ENCODE measurements around the gene TOP2A. TPM values are rescaled to one million over a fixed set of nuclear protein-coding genes. Genes with fewer than 3 reads are reported as not detected.

TOP2A gene
- total and polyA plus RNA-seq, 3 donors from 2014 or later: 65.0 to 94.9 (median 75.3) TPM

DNA sequence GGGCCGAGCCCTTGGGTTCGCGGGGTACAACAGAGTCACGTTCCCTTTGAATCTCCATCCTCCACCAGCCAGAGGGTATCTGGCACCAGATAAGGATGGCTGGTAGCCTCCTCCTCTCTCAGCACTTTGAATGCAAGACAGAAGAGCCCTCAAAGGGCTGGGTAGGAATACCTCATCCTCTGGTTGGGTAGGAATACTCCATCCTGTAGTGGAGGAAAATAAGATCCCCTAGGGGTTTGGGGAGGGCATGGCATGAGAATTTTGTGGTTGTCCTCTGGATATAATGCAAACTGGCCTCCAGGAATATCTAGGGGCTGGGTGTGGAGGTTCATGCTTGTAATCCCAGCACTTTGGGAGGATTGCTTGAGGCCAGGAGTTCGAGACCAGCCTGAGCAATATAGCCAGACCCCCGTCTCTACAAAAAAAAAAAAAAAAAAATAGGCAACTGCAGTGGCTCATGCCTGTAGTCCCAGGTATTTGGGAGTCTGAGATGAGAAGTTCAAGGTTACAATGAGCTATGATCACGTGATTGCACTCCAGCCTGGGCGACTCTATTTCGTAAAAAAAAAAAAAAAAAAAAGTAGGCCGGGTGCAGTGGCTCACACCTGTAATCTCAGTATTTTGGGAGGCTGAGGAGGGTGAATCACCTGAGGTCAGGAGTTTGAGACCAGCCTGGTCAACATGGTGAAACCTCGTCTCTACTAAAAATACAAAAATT lies 28.2 kb upstream of the TOP2A start:
- Histone ChIP-seq H3K27ac (peak overlapping the region; percentile 71 to 97), H3K27me3 (no peaks in the 10 kb centered on the region), H3K9me3 (no peaks in the 10 kb centered on the region), H3K36me3 (ENCODE audit: low read depth, missing control alignments) (no peaks in the 10 kb centered on the region), H3K4me1 (peaks cover 63% of the 10 kb centered on the region), H3K4me3 (peak overlapping the region; percentile 27 to 76)
- TF ChIP-seq CTCF (IDR thresholded peaks at IDR 0.05): peak in 2 of 3 experiments; percentile 6 to 18
- TF ChIP-seq POLR2A (IDR thresholded peaks at IDR 0.05): no peak
- intact Hi-C loops (cut with DNase I; ENCODE audit: low total_unique reads): no loop called here
- DNase-seq: no peak
- WGBS, 2 donors: 35 to 39% methylated on average over 11 of the region's 11 CpGs

DNA sequence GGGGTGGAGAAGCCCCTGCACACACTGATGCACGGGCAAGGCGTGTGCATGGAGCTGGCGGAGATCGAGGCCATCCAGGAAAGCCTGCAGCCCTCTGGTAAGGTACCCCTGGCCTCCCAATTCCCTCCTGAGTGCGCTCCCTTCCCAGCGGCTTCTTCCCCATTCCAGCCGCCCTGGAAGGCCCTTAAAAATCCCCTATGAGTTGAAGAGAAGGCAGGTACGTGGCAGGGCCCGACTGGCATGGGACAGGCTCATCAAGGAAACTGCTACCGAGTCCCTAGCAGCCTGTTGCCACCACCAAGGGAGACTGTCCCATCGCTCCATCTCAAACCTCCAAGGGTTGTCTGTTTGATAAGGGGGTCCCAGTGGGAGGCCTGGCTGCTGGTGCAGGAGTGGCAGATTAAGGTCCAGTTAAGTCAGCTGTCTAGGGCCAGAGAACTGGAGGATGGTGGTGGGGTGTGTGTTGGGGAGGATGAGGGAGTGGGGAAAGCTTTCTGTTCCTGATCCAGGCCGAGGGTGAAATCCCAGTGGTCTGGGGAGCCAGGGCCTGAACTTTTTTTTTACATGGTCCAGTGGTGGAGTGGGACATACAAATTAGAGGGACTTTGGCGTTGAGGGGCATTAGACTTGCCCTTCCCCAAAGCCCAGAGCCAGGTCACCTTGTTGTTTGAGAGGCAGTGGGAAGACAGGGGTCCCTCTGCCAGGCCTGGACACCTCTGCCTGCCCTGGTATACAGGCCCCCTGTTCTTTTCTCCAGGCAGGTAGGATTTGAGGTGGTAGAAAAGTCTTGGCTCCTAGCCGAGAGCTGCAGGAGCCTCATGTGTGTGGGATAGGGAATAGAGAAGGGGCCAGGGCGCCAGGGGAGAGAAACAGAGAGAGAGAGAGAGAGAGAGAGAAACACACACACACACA lies 26.5 kb upstream of the TOP2A start:
- intact Hi-C loops (cut with DNase I; ENCODE audit: low total_unique reads): loop anchor here (5.0 kb wide), 2 partner anchors 33 to 113 kb away; no protein-coding TSS in a partner anchor

GRCh38 chr17:40443196-40443987 lies 25.7 kb upstream of the TOP2A start, which contains the start of gene IGFBP4:
IGFBP4 (plus strand) TSS chr17:40443450; CDS start chr17:40443736, 286 bp downstream.
- peak within 1 kb of the TSS; percentile 69 to 76 for H3K4me3 ChIP-seq
- intact Hi-C loops (cut with DNase I; ENCODE audit: low total_unique reads): loop anchor here (5.0 kb wide), 2 partner anchors 34 to 114 kb away; no protein-coding TSS in a partner anchor
- WGBS, 2 donors: 0 to 1% methylated on average over 42 to 57 of the region's 98 CpGs
- no peaks in the 10 kb centered on the region for H3K9me3 ChIP-seq
- H3K27me3 ChIP-seq: no peaks in the 10 kb centered on the region
- DNase-seq: peak; percentile 79
- H3K27ac ChIP-seq: peak within 1 kb of the TSS; percentile 76 to 97
- peaks cover 51% of the 10 kb centered on the region for H3K4me1 ChIP-seq
- no peak for TF ChIP-seq POLR2A (IDR thresholded peaks at IDR 0.05)
- peak; percentile 2 to 25 (median 11) for TF ChIP-seq CTCF (IDR thresholded peaks at IDR 0.05)
- no peaks in the 10 kb centered on the region for H3K36me3 ChIP-seq (ENCODE audit: low read depth, missing control alignments)

More for the DNA sequence above, 26.5 kb upstream of the TOP2A start:
- TF ChIP-seq POLR2A (IDR thresholded peaks at IDR 0.05): no peak
- TF ChIP-seq CTCF (IDR thresholded peaks at IDR 0.05): no peak
- Histone ChIP-seq H3K27me3 (no peaks in the 10 kb centered on the region), H3K36me3 (ENCODE audit: low read depth, missing control alignments) (no peaks in the 10 kb centered on the region), H3K4me3 (peak overlapping the region; percentile 69 to 76), H3K4me1 (peaks cover 58% of the 10 kb centered on the region), H3K9me3 (no peaks in the 10 kb centered on the region), H3K27ac (peak overlapping the region; percentile 71 to 97)
- 2 to 13% methylated on average over 2 to 15 of the region's 15 CpGs for WGBS, 2 donors
- DNase-seq: no peak

- H3K9me3 ChIP-seq: no peaks in the 10 kb centered on the region
- peak overlapping the region; percentile 69 to 76 for H3K4me3 ChIP-seq
- DNase-seq: no peak
- no peaks in the 10 kb centered on the region for H3K36me3 ChIP-seq (ENCODE audit: low read depth, missing control alignments)
- peak overlapping the region; percentile 76 to 97 for H3K27ac ChIP-seq
- intact Hi-C loops (cut with DNase I; ENCODE audit: low total_unique reads): loop anchor here (5.0 kb wide), 2 partner anchors 35 to 115 kb away; no protein-coding TSS in a partner anchor
- 10 to 26% methylated on average over 12 to 28 of the region's 29 CpGs for WGBS, 2 donors
- H3K27me3 ChIP-seq: no peaks in the 10 kb centered on the region
- TF ChIP-seq CTCF (IDR thresholded peaks at IDR 0.05): peak in 1 of 3 experiments; percentile 18
- TF ChIP-seq POLR2A (IDR thresholded peaks at IDR 0.05): no peak
- peaks cover 43% of the 10 kb centered on the region for H3K4me1 ChIP-seq
Observed at GRCh38 chr17:40442392-40443195, 24.9 kb upstream of the TOP2A start.

Data from testis (tissue), 3 donors.